ENCODE measurements around the gene ARID3C. TPM values are rescaled to one million over a fixed set of nuclear protein-coding genes. Genes with fewer than 3 reads are reported as not detected.

The ARID3C gene
- total and polyA plus RNA-seq, 2 of the 8 experiments (the other 6 are each of a cell fraction or from before 2014, with no cell fraction given), result 0.08 TPM; not detected in 1

DNA sequence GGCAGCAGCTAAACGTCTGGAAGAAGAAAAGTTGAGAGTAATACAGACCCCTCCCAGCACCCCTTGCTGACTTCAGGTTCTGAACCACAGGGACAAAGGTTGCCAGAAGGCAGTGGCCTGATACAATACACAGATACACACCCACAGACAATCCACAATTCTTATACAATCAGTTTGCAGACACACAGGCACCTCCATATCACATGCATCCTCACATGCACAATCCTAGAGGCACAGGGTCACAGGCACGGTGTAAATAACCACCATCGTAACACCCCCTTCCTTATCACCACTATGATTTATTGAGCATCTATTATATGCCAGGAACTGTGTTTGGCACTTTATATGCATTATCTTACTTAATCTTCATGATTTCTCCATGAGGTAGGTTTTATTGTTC lies 47.5 kb downstream of the ARID3C start:
- Histone ChIP-seq H4K8ac (ENCODE audit: extremely low read depth, insufficient read depth, low read length) (no peak overlapping the region), H2AFZ (ENCODE audit: low read length) (no peak overlapping the region), H4K91ac (replicated peaks; ENCODE audit: insufficient read length, low read length) (no peak overlapping the region), H2BK120ac (replicated peaks; ENCODE audit: low read depth, low read length) (no peak overlapping the region), H2AK5ac (ENCODE audit: low read depth, low read length) (peak overlapping the region; percentile 39; the same call in 1 of the 2 replicates), H3K79me1 (ENCODE audit: low read depth, low read length) (no peaks in the 10 kb centered on the region), H3K27me3 (replicated peaks in 1 of 4; ENCODE audit: control insufficient read depth in 3 of 4, extremely low read depth in 1 of 4, insufficient read depth in 3 of 4, low read length in 3 of 4) (peaks cover 29 to 95% (median 84%) of the 10 kb centered on the region in 4 experiments), H3K23ac (ENCODE audit: insufficient read length) (no peak overlapping the region), H3K23me2 (ENCODE audit: low read depth, low read length) (peaks cover 17% of the 10 kb centered on the region; the same call in 1 of the 2 replicates), H3K27ac (ENCODE audit: low read depth, low read length) (no peak overlapping the region), H3K14ac (ENCODE audit: insufficient read length) (no peak overlapping the region), H3K9ac (replicated peaks in 1 of 4; ENCODE audit: extremely low read depth in 1 of 4, low read depth in 3 of 4, low read length in 3 of 4) (no peak overlapping the region), H3K4me1 (replicated peaks in 1 of 4; ENCODE audit: control insufficient read depth in 3 of 4, insufficient read depth in 4 of 4, low read length in 3 of 4) (peaks cover 12 to 45% (median 32%) of the 10 kb centered on the region in 4 experiments), H3K9me3 (ENCODE audit: insufficient read depth in 2 of 2, low read depth in 1 of 2, low read length in 1 of 2) (no peaks in the 10 kb centered on the region), H3K79me2 (ENCODE audit: control insufficient read depth in 1 of 2, insufficient read depth in 2 of 2, low read length in 2 of 2) (no peaks in the 10 kb centered on the region), H3K56ac (replicated peaks; ENCODE audit: insufficient read length, low read depth, low read length) (no peak overlapping the region), H3K18ac (ENCODE audit: extremely low read depth, low read length) (no peak overlapping the region), H2BK15ac (ENCODE audit: low read length) (no peak overlapping the region), H2BK12ac (ENCODE audit: low read depth, low read length) (peak overlapping the region; percentile 60; the same call in 1 of the 2 replicates), H3K4me2 (ENCODE audit: insufficient read depth in 1 of 2, low read depth in 2 of 2, low read length in 2 of 2) (no peak overlapping the region), H3K4me3 (ENCODE audit: extremely low read depth in 1 of 4, insufficient read depth in 2 of 4, low read depth in 3 of 4, low read length in 4 of 4) (no peak overlapping the region), H3K4ac (replicated peaks; ENCODE audit: insufficient read length, low read depth, low read length) (no peak overlapping the region), H4K5ac (ENCODE audit: insufficient read length, low read depth, low read length) (no peak overlapping the region), H2BK20ac (ENCODE audit: low read length) (0 out of 2 replicates have a peak overlapping the region, but pooled peaks have one; percentile 48), H3K36me3 (ENCODE audit: control insufficient read depth in 2 of 4, insufficient read depth in 4 of 4, low read length in 3 of 4) (no peaks in the 10 kb centered on the region), H2BK5ac (ENCODE audit: low read depth, low read length) (no peak overlapping the region), H4K20me1 (replicated peaks in 1 of 2; ENCODE audit: control insufficient read depth in 1 of 2, insufficient read depth in 2 of 2, low read length in 2 of 2) (peaks cover 0 to 3% of the 10 kb centered on the region in 2 experiments)
- DNase-seq (ENCODE audit: low read depth in 1 of 2, low spot score in 2 of 2), result no peak
- POLR2A ChIA-PET (ENCODE audit: partially characterized antibody), result no interaction called here
- 80% methylated on average over 3 of the region's 3 CpGs; no CpG with 5 or more reads in 1 of the 2 experiments for WGBS, 2 experiments (ENCODE audit: extremely low coverage in 1 of 2, insufficient coverage in 1 of 2, insufficient read length in 1 of 2, insufficient replicate concordance in 2 of 2, low coverage in 1 of 2, low lambda C conversion rate in 2 of 2, missing lambda C conversion rate in 1 of 2)
- CTCF ChIA-PET (ENCODE audit: partially characterized antibody), result interaction anchor here (0.7 to 13.8 kb wide), 7 partner anchors 11 to 71 kb away, joined by 3 to 241 read pairs (median 23); no protein-coding TSS in a partner anchor
- no peak for FAIRE-seq
- no peak for TF ChIP-seq SRF (IDR thresholded peaks at IDR 0.05; ENCODE audit: low read depth, low read length)
- TF ChIP-seq, protein P1, sequence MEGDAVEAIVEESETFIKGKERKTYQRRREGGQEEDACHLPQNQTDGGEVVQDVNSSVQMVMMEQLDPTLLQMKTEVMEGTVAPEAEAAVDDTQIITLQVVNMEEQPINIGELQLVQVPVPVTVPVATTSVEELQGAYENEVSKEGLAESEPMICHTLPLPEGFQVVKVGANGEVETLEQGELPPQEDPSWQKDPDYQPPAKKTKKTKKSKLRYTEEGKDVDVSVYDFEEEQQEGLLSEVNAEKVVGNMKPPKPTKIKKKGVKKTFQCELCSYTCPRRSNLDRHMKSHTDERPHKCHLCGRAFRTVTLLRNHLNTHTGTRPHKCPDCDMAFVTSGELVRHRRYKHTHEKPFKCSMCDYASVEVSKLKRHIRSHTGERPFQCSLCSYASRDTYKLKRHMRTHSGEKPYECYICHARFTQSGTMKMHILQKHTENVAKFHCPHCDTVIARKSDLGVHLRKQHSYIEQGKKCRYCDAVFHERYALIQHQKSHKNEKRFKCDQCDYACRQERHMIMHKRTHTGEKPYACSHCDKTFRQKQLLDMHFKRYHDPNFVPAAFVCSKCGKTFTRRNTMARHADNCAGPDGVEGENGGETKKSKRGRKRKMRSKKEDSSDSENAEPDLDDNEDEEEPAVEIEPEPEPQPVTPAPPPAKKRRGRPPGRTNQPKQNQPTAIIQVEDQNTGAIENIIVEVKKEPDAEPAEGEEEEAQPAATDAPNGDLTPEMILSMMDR (IDR thresholded peaks at IDR 0.05; ENCODE audit: control extremely low read depth in 1 of 3, insufficient read depth in 1 of 3, low read depth in 1 of 3, low read length in 3 of 3), result no peak
- TF ChIP-seq GABPA (IDR thresholded peaks at IDR 0.05; ENCODE audit: borderline replicate concordance, insufficient read depth, low read length), result no peak
- TF ChIP-seq SUZ12 (IDR thresholded peaks at IDR 0.05; ENCODE audit: low read length), result no peak
- no peak for TF ChIP-seq GTF2F1 (IDR thresholded peaks at IDR 0.05; ENCODE audit: borderline replicate concordance, low read depth, low read length)
- TF ChIP-seq NRF1 (IDR thresholded peaks at IDR 0.05; ENCODE audit: low read depth, low read length), result no peak
- TF ChIP-seq RAD21 (IDR thresholded peaks at IDR 0.05 in 1 of 2, conservative IDR thresholded peaks at IDR 0.05 in 1 of 2; ENCODE audit: low read depth in 2 of 2, low read length in 2 of 2), result no peak
- TF ChIP-seq BACH1 (IDR thresholded peaks at IDR 0.05; ENCODE audit: low read length), result no peak
- no peak for TF ChIP-seq TBP (IDR thresholded peaks at IDR 0.05; ENCODE audit: low read depth, low read length)
- TF ChIP-seq, protein P2, sequence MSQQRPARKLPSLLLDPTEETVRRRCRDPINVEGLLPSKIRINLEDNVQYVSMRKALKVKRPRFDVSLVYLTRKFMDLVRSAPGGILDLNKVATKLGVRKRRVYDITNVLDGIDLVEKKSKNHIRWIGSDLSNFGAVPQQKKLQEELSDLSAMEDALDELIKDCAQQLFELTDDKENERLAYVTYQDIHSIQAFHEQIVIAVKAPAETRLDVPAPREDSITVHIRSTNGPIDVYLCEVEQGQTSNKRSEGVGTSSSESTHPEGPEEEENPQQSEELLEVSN (IDR thresholded peaks at IDR 0.05), result no peak
